SU-DHL-6 (cell line): Measurements from ENCODE around the gene SEMA5A.

ENCODE experiments used
- H2AFZ ChIP-seq: fragments of 200-600 bp; sonication (generic); 2 replicates; pipeline ENCODE4 v1.6.1; 2014; ENCODE audit warnings: low read depth, mild to moderate bottlenecking, moderate library complexity, mixed read lengths, antibody characterized with exemption, low read length; ENCODE audit not compliant: severe bottlenecking
- H3F3A ChIP-seq: fragments of 200-600 bp; shearing (Covaris generic); 2 replicates; pipeline ENCODE4 v1.6.0; 2016; ENCODE audit warnings: antibody characterized with exemption, mild to moderate bottlenecking; ENCODE audit not compliant: insufficient read depth
- H3K27ac ChIP-seq: fragments of 200-600 bp; sonication (generic); 2 replicates; pipeline ENCODE4 v1.5.1; 2016; ENCODE audit warnings: low read depth, mild to moderate bottlenecking, low read length, moderate library complexity, mixed read lengths
- H3K27me3 ChIP-seq: fragments of 200-600 bp; sonication (generic), shearing (Covaris generic); 2 replicates; pipeline ENCODE4 v1.6.0; 2014; ENCODE audit warnings: mild to moderate bottlenecking, low read length
- H3K36me3 ChIP-seq: fragments of 200-600 bp; sonication (generic); 2 replicates; pipeline ENCODE4 v1.6.1; 2014; ENCODE audit warnings: mild to moderate bottlenecking, low read length, mixed read lengths
- H3K4me2 ChIP-seq: fragments of 300-600, 200-600 bp; shearing (Covaris generic), sonication (generic); 2 replicates; pipeline ENCODE4 v1.6.0; 2014; ENCODE audit warnings: low read length, low read depth, mild to moderate bottlenecking; ENCODE audit not compliant: poor library complexity, severe bottlenecking
- H3K4me3 ChIP-seq: fragments of 200-600 bp; sonication (generic); 2 replicates; pipeline ENCODE4 v1.5.1; 2014; ENCODE audit warnings: antibody characterized with exemption, low read length, mild to moderate bottlenecking, mixed read lengths; ENCODE audit not compliant: insufficient read depth, poor library complexity, severe bottlenecking
- H3K79me2 ChIP-seq: fragments of 200-600 bp; sonication (generic); 2 replicates; pipeline ENCODE4 v1.6.1; 2014; ENCODE audit warnings: mild to moderate bottlenecking, low read length, moderate library complexity; ENCODE audit not compliant: insufficient read depth
- H3K9ac ChIP-seq: fragments of 200-600 bp; sonication (generic); 2 replicates; pipeline ENCODE4 v1.7.0; 2014; ENCODE audit warnings: mild to moderate bottlenecking, low read length
- H3K9me2 ChIP-seq: fragments of 200-600 bp; sonication (generic); replicated peaks from 2 replicates; pipeline ENCODE4 v1.6.1; 2014; ENCODE audit warnings: low read length; ENCODE audit not compliant: insufficient read depth
- H3K9me3 ChIP-seq: fragments of 200-600 bp; sonication (generic); 2 replicates; pipeline ENCODE4 v1.6.1; 2014; ENCODE audit warnings: low read length, mixed read lengths; ENCODE audit not compliant: insufficient read depth
- H4K20me1 ChIP-seq: fragments of 200-600 bp; sonication (generic); 2 replicates; pipeline ENCODE4 v1.6.1; 2014; ENCODE audit warnings: low read depth, mild to moderate bottlenecking, antibody characterized with exemption, low read length, moderate library complexity, mixed read lengths
- CTCF ChIP-seq: fragments of 200-600 bp; sonication (generic); IDR thresholded peaks from one replicate; pipeline ENCODE4 v1.5.1; 2017; ENCODE audit warnings: antibody characterized with exemption, mild to moderate bottlenecking, low read length, moderate library complexity; ENCODE audit not compliant: insufficient read depth, poor library complexity, severe bottlenecking
- EZH2phosphoT487 ChIP-seq: fragments of 200-600 bp; sonication (generic), shearing (Covaris generic); conservative IDR thresholded peaks from 2 replicates; pipeline ENCODE4 v1.6.1; 2018; ENCODE audit warnings: mild to moderate bottlenecking, antibody characterized with exemption, low read length, moderate library complexity, mixed read lengths

The SEMA5A gene

GRCh38 chr5:9588254-9588653, 42.4 kb upstream of the SEMA5A start:
- Histone ChIP-seq H3K9ac (no peak overlapping the region), H3K9me3 (no peaks in the 10 kb centered on the region)

GRCh38 chr5:9587135-9587534, 41.3 kb upstream of the SEMA5A start:
- Histone ChIP-seq H2AFZ (no peak overlapping the region), H3K9me2 (no peaks in the 10 kb centered on the region), H3K27ac (no peak overlapping the region), H3F3A (no peaks in the 10 kb centered on the region), H3K4me3 (no peak overlapping the region), H3K4me2 (no peak overlapping the region), H3K27me3 (no peaks in the 10 kb centered on the region), H3K9me3 (no peaks in the 10 kb centered on the region), H3K36me3 (no peaks in the 10 kb centered on the region), H4K20me1 (no peaks in the 10 kb centered on the region), H3K9ac (no peak overlapping the region), H3K79me2 (no peaks in the 10 kb centered on the region)
- TF ChIP-seq CTCF = no peak
- no peak for TF ChIP-seq EZH2phosphoT487

More at GRCh38 chr5:9588254-9588653, 42.4 kb upstream of the SEMA5A start:
- no peak overlapping the region for H3K27ac ChIP-seq
- H3K79me2 ChIP-seq = no peaks in the 10 kb centered on the region
- TF ChIP-seq EZH2phosphoT487 = no peak
- TF ChIP-seq CTCF = no peak
- H2AFZ ChIP-seq = no peak overlapping the region
- no peaks in the 10 kb centered on the region for H3K36me3 ChIP-seq
- H3K9me2 ChIP-seq = no peaks in the 10 kb centered on the region
- no peak overlapping the region for H3K4me3 ChIP-seq
- no peaks in the 10 kb centered on the region for H4K20me1 ChIP-seq
- H3K27me3 ChIP-seq = no peaks in the 10 kb centered on the region
- no peak overlapping the region for H3K4me2 ChIP-seq
- H3F3A ChIP-seq = no peaks in the 10 kb centered on the region

- Histone ChIP-seq H3K9me3 (no peaks in the 10 kb centered on the region), H4K20me1 (no peaks in the 10 kb centered on the region), H3K27me3 (no peaks in the 10 kb centered on the region), H3K9me2 (no peaks in the 10 kb centered on the region), H3K27ac (no peak overlapping the region), H3K4me3 (no peak overlapping the region), H3F3A (no peaks in the 10 kb centered on the region), H3K36me3 (no peaks in the 10 kb centered on the region), H2AFZ (no peak overlapping the region), H3K9ac (no peak overlapping the region), H3K79me2 (no peaks in the 10 kb centered on the region), H3K4me2 (no peak overlapping the region)
- TF ChIP-seq CTCF (no peak), EZH2phosphoT487 (no peak)
Observed at GRCh38 chr5:9582406-9582805, 36.5 kb upstream of the SEMA5A start.

GRCh38 chr5:9573796-9574195, 27.9 kb upstream of the SEMA5A start:
- Histone ChIP-seq H4K20me1 (no peaks in the 10 kb centered on the region), H3K27ac (no peak overlapping the region), H3K9ac (no peak overlapping the region), H3K4me3 (no peak overlapping the region), H2AFZ (no peak overlapping the region), H3K27me3 (no peaks in the 10 kb centered on the region), H3K9me2 (no peaks in the 10 kb centered on the region; the same call in 1 of the 2 replicates), H3K79me2 (no peaks in the 10 kb centered on the region), H3K4me2 (no peak overlapping the region), H3K9me3 (no peaks in the 10 kb centered on the region), H3K36me3 (no peaks in the 10 kb centered on the region), H3F3A (no peaks in the 10 kb centered on the region)
- TF ChIP-seq CTCF (no peak), EZH2phosphoT487 (no peak)
